T47D (cell line): ENCODE measurements around the gene DNAJA2.
"Not testable (repeated sequence)": the region's sequence is repeated elsewhere in the genome, so short reads cannot be mapped to it uniquely, and the experiment has no call there.

Source experiments
- DNase-seq, 2 experiments: peaks; one replicate each; pipeline versions ENCODE4 v3.0.0 to v3.0.0-alpha.2; 2011 to 2012; ENCODE audit warnings: low read depth in 1 of 2, low spot score in 1 of 2
- JUND ChIP-seq: IDR thresholded peaks from 2 replicates; pipeline ENCODE4 v1.6.1; 2012; ENCODE audit warnings: low read depth
- in situ Hi-C: cut with HindIII; loops from 2 replicates; pipeline ENCODE4 v1.10.0; 2016; ENCODE audit warnings: low sequenced_read_pairs, low pct_unique_long_range_greater_than_20kb

The DNAJA2 gene

GRCh38 chr16:46972429-46973206, 856 bp downstream of the DNAJA2 start:
- DNase-seq, result peak; percentile 37 to 82
- in situ Hi-C loops, result no loop called here
- no peak for TF ChIP-seq JUND

GRCh38 chr16:46971271-46971670, 2.2 kb downstream of the DNAJA2 start:
- in situ Hi-C loops, result no loop called here
- no peak for TF ChIP-seq JUND
- no peak for DNase-seq

DNA sequence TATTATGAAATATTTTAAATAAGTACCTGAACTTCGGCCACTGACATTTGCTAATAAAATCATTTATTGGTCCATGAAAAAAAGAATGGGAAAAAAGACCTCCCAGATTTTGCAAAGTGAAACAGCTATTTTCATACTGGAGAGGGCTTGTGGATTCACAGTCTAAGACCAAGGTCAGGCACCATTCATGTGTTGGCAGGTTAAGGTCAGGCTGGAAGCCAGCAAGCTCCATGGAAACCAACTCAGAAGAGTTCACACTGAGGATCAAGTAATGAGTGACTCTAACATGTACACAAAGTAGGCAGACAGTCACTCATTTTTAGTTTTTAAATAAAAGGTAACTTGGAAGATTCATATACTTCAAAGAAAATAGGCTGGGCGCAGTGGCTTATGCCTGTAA, 3.4 kb downstream of the DNAJA2 start:
- no peak for TF ChIP-seq JUND
- in situ Hi-C loops, result no loop called here
- no peak for DNase-seq

DNA sequence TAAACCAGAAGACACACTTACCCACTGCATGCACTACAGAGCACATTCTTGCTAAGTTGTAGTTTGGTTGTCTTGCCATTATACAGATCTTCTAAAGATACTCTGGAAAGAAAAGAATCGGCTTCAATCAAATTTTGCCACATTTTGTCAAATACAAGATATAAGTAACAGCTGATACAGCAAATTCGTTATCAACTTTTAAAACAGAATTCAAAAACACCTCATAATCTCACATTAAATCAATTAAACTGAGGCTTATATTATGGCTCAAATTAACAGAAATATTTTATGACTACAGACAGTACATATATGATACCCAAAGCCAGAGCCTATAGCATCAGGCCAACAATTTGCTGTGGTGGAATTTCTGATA, 5.4 kb downstream of the DNAJA2 start:
- in situ Hi-C loops, result no loop called here
- TF ChIP-seq JUND, result no peak
- DNase-seq, result no peak

DNA sequence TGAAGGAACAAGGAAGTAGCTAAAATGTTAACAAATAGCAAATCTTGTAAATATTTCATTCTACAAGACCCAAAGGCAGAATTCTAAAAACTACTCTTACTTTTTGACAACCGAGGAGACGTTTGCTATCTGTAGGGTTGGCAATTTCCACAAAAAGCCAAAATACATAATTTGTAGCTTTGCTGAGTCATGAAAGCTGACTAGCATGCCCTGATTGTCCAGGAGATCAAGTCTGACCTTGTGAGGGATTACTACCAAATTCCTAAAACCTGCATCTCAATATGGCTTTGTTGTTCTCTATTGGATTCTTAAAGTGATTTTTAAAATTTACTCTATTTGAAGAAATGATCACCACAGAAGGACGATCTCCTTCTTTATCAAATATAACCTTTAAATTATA, 10.8 kb downstream of the DNAJA2 start:
- no peak for DNase-seq
- no peak for TF ChIP-seq JUND

GRCh38 chr16:46961373-46962353, 11.8 kb downstream of the DNAJA2 start:
- no peak for TF ChIP-seq JUND
- DNase-seq, result no peak
- in situ Hi-C loops, result no loop called here

More for the DNA sequence above, 10.8 kb downstream of the DNAJA2 start:
- in situ Hi-C loops, result no loop called here

- no peak for TF ChIP-seq JUND
- peak in 1 of 2 experiments; percentile 69 for DNase-seq
- in situ Hi-C loops, result no loop called here
These were observed 18.9 kb downstream of the DNAJA2 start for GRCh38 chr16:46954562-46954961.

- no peak for DNase-seq
- no peak for TF ChIP-seq JUND
- in situ Hi-C loops, result no loop called here
These were observed 23.5 kb downstream of the DNAJA2 start for GRCh38 chr16:46950009-46950408.

DNA sequence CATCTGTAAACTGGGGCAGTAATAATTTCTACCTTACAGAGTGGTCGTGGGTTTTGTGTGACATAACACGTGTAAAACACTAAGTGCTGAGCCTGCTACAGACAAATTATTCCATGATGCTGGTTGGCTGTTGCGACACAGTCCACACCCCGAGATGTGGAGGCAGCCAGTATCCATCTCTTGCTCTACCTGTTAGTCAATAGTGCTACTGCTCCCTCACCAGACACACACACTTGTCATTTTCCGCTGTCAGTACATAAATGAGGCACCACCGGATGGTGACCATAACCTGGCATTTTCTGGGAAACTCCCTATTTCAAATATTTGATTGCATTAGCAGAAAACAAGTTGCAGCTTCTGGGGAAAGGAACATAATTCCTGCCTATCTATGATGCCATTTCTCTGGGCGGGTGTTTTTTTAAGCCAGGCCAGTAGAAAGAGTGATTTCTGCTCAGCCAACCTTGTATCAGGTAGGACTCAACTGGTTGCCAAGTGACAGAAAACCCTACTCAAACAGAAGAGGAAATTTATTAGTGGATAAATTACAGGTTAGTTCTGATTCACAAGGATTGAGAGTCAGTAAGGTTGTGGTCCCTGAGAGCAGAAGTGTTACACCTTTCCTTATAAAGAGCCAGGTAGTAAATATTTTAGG, 24.1 kb downstream of the DNAJA2 start:
- no peak for DNase-seq
- in situ Hi-C loops, result no loop called here

GRCh38 chr16:46948548-46949166, 24.8 kb downstream of the DNAJA2 start:
- no peak for TF ChIP-seq JUND
- no peak for DNase-seq
- in situ Hi-C loops, result no loop called here

More for the DNA sequence above, 24.1 kb downstream of the DNAJA2 start:
- no peak for TF ChIP-seq JUND

DNA sequence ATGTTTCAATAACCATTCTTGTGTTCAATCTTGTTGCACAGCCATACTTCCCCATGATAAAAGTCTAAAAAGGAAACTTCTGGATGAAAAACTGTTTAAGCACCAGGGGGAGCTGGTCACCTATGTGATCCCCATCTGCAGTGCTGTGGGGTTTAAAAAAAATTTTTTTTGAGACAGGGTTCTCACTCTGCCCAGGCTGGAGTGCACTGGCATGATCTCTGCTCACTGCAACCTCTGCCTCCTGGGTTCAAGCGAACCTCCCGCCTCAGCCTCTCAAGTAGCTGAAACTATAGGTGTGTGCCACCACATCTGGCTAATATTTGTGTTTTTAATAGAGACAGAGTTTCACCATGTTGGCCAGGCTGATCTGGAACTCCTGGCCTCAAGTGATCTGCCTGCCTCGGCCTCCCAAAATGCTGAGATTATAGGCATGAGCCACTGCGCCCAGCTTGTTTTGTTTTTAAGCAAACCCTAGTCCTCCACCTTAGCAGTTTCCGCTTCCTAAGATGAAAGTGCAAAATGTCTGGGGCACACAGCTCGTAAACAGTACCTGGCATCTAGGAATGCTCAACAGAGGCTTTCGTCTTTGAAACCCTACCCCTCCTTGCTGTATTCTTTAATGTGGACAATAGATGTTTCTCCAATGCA, 25.4 kb downstream of the DNAJA2 start:
- peak in 1 of 2 experiments; percentile 64 for DNase-seq
- in situ Hi-C loops, result no loop called here
- TF ChIP-seq JUND, result no peak

GRCh38 chr16:46944713-46945112, 28.8 kb downstream of the DNAJA2 start:
- DNase-seq, in situ Hi-C loops: not testable (repeated sequence)
